OCI-M1 (cell line): ENCODE data around the gene GLB1L.
"Not testable (repeated sequence)": the region's sequence is repeated elsewhere in the genome, so short reads cannot be mapped to it uniquely, and the experiment has no call there.

Experiments used
- DNase-seq: peaks from one replicate; lab custom pipeline; 2025; lab: John Stamatoyannopoulos, UW

Gene GLB1L

DNA sequence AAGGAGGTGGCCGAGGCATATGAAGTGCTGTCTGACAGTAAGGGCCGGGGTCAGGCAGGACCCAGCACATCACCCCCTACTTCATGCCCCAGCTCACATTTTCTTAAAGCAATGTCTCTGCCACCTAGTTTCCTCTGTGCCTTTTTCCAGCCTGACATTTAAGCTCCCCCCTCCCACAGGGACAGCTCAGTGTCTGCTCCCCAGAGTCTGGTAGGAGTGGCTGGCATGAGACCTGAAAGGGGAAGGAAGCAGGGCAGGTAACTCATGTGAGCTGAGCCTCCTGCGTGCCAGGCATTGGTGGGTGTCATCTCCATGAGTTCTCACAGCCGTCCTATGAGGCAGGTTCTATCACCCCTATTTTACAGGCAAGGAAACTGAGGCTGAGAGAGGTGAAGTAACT lies 35.4 kb upstream of the GLB1L start:
- DNase-seq, result no peak

GRCh38 chr2:219279916-219280516 lies 34.8 kb upstream of the GLB1L start:
- no peak for DNase-seq

- DNase-seq, result peak; percentile 100
Observed at GRCh38 chr2:219279151-219279915, 34.1 kb upstream of the GLB1L start, which contains the start of gene DNAJB2. Gene DNAJB2, plus strand, starts transcription at chr2:219279366. Its CDS starts 468 bp downstream, at chr2:219279834.

GRCh38 chr2:219278655-219279150 lies 33.5 kb upstream of the GLB1L start:
- no peak for DNase-seq

GRCh38 chr2:219277703-219278654 lies 32.7 kb upstream of the GLB1L start:
- peak; percentile 89 for DNase-seq

DNA sequence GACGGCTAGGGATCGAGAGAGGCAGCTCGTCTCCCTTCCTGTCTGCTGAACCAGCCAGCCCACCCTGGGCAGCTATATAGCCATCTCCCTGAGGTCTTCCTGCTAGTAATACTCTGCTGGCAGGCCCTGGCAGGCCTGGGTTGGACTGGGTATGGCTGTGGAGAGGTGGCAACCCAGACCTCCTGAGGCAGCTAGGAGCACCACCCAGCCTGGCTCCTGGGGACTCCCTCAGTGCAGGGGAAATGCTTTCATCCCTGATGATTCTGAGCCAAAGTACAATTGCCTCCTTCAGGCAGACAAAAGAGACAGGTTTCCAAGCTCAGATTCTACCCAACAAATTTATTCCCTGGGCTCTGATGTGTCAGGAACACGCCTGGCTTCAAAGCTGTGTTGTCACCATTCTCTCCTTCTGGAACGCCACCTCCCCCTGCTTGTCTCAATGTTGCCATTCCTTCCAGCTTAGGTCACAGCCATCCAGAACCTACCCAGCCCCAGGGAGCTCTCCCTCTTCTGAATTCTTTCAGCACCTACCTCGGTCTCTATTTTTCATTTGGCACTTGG lies 29.2 kb upstream of the GLB1L start:
- no peak for DNase-seq

- no peak for DNase-seq
Observed at GRCh38 chr2:219273937-219274336, 28.7 kb upstream of the GLB1L start.

- no peak for DNase-seq
Observed at GRCh38 chr2:219272995-219273394, 27.8 kb upstream of the GLB1L start.

GRCh38 chr2:219272356-219272755 lies 27.1 kb upstream of the GLB1L start:
- no peak for DNase-seq

DNA sequence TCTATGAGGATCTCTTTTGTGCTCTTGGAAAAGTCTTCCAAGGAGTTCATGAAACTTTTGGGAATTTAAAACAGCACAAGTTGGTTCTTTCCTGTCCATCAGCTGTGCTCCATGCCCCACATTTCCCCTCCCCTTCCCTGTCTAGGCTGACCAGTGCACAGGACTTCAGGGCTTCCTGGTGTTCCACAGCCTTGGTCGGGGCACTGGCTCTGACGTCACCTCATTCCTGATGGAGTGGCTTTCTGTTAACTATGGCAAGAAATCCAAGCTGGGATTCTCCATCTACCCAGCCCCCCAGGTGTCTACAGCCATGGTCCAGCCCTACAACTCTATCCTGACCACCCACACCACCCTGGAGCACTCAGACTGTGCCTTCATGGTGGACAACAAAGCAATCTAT lies 25.8 kb upstream of the GLB1L start:
- DNase-seq, result no peak

DNA sequence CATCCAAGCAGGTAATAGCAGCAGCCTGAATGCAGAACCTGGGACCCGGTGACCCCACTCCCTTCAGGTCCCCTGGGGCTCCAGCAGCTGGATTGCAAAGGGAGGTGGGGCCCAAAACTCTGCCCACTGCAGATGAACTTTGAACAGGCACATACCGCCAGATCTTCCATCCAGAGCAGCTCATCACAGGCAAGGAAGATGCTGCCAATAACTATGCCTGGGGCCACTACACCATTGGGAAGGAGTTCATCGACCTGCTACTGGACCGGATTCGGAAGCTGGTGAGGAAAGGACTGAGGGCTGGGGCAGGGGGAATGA lies 24.8 kb upstream of the GLB1L start:
- no peak for DNase-seq

DNA sequence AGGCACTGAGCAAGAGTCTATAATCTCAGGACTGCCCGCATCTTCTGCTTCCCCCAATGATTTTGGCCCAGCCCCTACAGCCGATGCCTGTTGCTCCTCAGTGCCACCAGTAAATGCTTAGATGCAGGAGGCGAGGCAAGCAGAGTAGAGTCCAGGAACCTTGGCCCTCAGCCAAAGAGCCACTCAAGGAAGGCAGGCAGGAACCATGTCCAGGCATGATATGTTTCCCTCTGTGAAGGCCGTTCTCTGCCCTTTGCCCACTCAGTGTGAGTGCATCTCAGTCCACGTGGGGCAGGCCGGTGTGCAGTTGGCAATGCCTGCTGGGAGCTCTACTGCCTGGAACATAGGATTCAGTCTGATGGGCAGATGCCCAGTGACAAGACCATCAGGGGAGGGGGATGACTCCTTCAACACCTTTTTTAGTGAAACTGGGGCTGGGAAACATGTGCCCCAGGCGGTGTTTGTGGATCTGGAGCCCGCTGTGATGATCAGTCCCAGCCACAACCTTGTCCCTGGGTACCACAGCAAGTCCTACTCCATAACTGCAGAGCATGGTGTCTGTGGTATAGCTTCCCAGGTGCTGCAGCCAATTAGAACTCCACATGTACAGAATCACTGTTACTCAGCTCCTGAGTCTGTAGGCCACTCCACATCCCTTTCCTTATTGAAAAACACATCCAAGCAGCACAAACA lies 24.3 kb upstream of the GLB1L start:
- no peak for DNase-seq

DNA sequence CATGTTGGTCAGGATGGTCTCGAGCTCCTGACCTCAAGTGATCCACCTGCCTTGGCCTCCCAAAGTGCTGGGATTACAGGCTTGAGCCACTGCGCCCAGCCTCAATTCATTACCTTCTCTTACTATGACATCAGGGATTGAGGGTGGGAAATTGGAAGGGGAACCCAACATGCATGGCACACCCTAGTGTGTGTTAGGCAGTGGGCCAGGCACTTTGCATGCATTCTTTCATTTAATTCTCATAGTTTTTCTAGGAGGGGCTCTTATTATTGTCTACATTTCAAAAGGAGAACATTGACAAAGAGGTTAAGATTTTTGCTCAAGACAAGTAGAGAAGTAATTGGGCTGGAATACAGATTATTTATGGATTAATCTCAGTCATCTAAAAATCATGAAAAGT lies 23.1 kb upstream of the GLB1L start:
- DNase-seq, result no peak

DNA sequence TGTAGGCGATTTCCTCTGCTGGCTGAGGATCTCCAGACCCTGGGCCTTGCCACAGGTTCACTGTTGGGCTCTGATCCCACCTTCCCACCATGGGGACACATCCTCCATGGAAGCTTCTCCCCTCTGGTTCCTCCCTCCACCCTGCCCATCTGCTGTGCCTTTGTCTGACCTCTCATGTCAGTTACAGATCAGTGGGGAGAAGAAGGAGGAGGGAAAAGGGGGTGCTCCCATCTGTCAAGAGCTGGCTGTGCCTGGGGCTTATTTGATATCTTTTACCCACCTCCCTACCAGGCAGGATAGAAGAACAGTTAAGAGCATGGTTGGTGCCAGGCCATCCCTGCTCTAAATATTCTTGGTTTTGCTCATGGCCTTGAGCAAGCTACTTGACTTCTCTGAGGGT lies 21.6 kb upstream of the GLB1L start:
- no peak for DNase-seq

DNA sequence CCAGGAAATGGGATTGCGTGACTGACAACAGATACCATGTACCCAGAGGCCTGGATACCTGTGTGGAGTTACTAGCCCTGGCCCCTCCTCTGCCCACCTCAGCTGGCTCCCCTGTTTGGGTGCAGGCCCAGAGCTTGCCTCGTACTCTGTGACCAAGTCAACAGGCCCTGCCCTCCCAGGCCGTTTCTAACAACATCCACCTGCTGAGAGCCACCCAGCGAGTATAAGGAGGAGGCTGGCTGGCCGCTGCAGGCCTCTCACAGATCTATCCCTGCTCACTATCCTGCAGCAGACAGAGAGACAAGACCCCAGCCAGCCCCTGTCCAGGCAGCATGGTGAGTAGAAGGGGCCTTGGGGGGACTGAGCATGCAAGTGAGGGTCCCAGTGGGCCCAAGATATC lies 21.0 kb upstream of the GLB1L start:
- DNase-seq, result no peak

DNA sequence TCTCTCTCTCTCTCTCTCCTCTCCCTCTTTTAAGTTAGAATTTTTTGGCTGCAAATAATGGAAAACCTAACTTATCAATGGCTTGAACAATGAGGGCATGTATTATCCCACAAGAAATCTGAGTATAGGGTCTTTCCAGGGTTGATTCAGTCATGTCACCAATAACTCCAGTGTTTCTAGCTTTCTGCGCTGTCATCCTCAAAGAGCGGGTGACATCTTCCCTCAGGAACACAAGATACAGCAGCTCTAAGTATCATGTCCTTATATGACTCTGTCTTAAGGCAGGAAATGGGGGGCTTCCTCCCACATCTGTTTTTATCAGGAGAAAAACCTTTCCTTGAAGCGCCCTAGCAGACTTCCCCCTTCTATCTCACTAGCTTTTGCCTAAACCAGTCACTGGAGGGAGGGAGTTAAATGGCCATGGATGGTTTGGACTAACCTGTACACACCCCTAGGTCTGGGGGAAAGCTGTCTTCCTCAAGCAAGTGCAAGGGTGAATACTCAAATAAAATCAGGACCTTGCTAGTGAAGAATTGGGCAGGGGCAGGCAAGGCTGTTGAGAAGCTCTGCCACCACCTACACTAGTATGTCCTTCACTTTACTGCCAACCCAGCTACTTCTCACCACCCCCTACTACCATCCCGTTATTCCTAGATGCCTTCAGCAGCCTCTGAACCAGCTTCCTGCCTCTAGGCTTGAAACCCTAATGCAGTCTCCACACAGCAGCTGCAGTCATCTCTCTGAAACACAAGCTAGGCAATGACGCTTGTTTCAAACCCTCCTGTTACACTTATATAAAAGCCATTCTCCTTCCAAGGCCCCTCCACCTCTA lies 16.0 kb upstream of the GLB1L start:
- DNase-seq, result peak; percentile 36

DNA sequence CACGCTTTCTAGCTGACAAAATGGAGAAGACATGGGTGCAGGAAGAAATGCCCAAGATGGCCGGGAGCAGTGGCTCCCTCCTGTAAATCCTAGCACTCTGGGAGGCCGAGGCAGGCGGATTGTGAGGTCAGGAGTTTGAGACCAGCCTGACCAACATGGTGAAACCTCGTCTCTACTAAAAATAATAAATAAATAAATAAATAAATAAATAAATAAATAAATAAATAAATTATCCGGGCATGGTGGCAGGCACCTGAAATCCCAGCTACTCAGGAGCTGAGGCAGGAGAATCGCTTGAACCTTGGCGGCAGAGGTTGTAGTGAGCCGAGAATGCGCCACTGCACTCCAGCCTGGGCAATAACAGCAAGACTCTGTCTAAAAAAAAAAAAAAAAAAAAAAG lies 13.7 kb upstream of the GLB1L start:
- not testable (repeated sequence) for DNase-seq

DNA sequence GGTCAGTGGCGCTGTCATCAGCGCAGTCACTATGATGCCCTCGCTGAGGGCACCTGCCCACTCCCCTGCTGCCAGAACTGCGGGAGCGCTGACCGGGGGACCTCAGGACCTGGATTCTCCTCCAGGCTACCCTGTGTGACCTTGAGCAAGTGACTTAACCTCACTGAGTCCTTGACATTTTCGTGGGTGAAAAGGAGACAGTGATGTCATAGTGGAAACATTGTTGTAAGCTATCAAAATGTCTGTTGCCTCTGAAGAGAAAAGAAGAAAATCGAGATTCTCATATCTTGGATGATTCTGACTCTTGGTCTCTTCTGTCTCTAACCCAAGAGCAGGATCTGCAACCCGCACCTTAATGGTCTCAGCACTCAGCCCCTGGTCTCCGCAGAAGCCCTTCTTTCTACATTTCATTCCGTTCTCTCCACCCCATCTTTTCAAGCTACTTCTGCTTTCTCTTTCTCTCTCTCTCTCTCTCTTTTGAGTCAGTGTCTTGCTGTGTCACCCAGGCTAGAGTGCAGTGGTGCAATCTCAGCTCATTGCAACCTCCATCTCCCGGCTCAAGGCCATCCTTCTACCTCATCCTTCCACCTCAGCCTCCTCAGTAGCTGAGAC lies 9.5 kb upstream of the GLB1L start:
- peak; percentile 68 for DNase-seq

DNA sequence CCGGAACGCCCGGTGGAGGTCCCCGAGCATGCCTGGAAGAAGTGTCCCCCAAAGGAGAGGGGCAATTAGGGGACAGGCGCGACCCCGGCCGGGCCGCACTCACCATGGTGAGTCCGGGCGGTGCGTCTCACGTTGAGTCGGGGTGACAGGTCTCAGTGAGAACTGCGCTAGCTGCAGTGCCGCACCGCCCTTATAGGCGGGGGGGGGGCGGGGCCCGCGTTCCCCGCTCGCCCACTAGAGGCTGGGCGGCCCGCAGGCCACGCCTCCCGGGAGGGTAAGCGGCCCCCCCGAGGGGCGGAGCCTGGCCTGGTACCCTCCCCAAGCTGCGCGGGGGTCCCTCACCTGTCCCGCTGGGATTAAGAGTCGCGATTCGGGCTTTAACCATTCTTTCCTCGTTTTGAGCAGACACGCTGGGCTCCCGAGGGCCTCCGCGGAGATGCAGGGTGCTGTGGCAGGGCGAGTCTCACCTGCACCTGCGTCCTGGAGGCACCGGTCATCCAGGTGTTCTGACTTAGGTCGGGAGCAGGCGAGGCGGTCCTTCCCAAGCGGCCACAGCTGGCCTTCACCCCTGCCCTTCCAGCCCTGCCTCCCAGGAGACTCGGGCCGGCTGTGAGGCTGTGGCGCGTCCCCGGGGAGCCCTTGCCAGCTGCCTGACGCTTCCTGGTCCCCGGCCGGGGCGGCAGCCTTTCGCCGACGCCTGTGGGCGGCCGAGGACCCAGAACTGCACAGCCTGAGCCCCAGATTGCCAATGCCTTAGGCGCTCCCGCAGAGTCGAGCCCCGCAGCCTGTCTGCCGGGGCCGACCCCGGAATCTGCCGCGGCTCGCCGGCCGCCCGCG lies 8.7 kb upstream of the GLB1L start, which contains the start of gene TUBA4A:
TUBA4A (minus strand) TSS at position 166 of the 837 bp plus-strand sequence; CDS start at position 106, 60 bp downstream.
- peak; percentile 85 for DNase-seq
